HFF-Myc (cell line): ENCODE results near the gene MTMR12.

Experiments used
- DNase-seq: peaks from one replicate; pipeline ENCODE4 v3.0.0-alpha.2; 2011; ENCODE audit warnings: low read depth; ENCODE audit errors: extremely low read depth
- H3K4me3 ChIP-seq: replicated peaks from 2 replicates; pipeline ENCODE4 v1.5.1; 2011; ENCODE audit warnings: low read depth, mild to moderate bottlenecking, control low read depth, low read length
- CTCF ChIP-seq: IDR thresholded peaks from 2 replicates; pipeline ENCODE4 v1.5.1; 2012; ENCODE audit warnings: mild to moderate bottlenecking, low read depth, low read length, control low read depth; ENCODE audit errors: missing control alignments

Gene MTMR12

GRCh38 chr5:32311404-32312196 lies 1.1 kb downstream of the MTMR12 start:
- TF ChIP-seq CTCF = no peak
- DNase-seq = no peak
- peak overlapping the region; percentile 71 for H3K4me3 ChIP-seq

- H3K4me3 ChIP-seq = no peak overlapping the region
- no peak for TF ChIP-seq CTCF
Observed at GRCh38 chr5:32309761-32310160, 3.0 kb downstream of the MTMR12 start.

GRCh38 chr5:32308946-32309345 lies 3.8 kb downstream of the MTMR12 start:
- no peak for TF ChIP-seq CTCF
- H3K4me3 ChIP-seq = no peak overlapping the region
- no peak for DNase-seq

More at GRCh38 chr5:32309761-32310160, 3.0 kb downstream of the MTMR12 start:
- no peak for DNase-seq

- no peak overlapping the region for H3K4me3 ChIP-seq
- TF ChIP-seq CTCF = no peak
- DNase-seq = no peak
Observed at GRCh38 chr5:32307769-32308194, 5.0 kb downstream of the MTMR12 start.

DNA sequence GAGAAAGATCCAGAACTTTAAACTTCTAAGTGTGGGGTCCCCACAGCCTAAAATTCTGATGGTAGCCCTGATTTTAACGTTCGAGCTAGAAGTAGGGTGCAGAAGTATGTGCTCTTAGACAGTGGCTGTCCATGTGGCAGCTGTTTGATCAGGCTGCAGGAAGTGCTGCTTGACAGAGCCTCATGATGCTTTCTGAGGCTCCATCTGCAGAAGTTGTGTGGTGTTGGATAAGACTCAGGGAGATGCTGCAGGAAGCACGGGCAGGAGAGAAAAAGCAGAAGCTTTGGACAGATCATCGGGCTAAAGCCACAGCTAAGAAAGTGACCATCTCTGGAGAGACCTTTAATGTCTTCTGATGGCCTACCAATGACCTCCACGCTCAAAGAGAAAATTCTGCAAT lies 8.1 kb downstream of the MTMR12 start:
- H3K4me3 ChIP-seq = no peak overlapping the region
- no peak for DNase-seq
- no peak for TF ChIP-seq CTCF

GRCh38 chr5:32303755-32304120 lies 9.0 kb downstream of the MTMR12 start:
- no peak for TF ChIP-seq CTCF
- DNase-seq = no peak
- no peak overlapping the region for H3K4me3 ChIP-seq
